ENCODE data around the gene SLC26A1. TPM values are rescaled to one million over a fixed set of nuclear protein-coding genes. Genes with fewer than 3 reads are reported as not detected.

Gene SLC26A1
- total and polyA plus RNA-seq, 2 donors (not counting 3 experiments of a cell fraction or from before 2014, with no cell fraction given), result 0.10 TPM; not detected in 1

DNA sequence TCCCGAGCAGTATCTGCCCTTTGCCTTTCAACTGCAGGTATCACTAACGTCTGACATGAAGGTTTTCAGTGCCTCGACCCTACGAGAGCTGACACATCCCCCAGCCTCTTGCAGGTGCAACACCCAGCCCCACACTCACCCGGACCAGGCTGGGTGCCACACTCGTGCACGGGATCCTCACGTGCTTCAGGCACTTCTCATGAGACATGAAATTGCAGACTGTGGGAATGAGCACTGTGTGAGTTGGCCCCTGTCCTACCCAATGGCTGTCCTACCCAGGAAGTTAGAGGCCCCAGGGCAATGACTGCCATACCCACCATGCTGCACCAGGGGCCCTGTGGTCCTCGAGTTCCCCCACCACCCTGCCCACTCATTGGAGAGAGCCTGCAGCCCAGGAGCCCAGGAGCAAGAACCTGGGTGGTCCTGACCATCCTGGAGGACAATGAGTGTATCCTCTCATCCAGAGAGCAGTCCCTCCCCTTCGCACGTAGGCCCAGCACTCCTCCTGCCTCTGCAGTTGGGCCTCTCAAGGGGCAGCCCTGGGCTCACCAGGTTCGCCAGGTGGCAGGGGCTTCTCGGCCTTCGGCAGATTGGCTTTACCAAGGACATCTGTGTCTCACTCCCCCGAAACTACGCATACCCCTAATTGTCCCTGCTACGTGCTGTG lies 22.2 kb downstream of the SLC26A1 start:
- H3K27ac ChIP-seq (ENCODE audit: insufficient read depth, low read depth, low read length), result no peak overlapping the region
- H3K9me3 ChIP-seq (replicated peaks; ENCODE audit: control insufficient read depth, insufficient read depth, low read length), result no peaks in the 10 kb centered on the region
- no TSS peak for BruUV-seq (replicated peaks)
- no peaks in the 10 kb centered on the region for H3K9me1 ChIP-seq (replicated peaks; ENCODE audit: control insufficient read depth, extremely low read depth, insufficient read depth, low read length)
- DNase-seq (ENCODE audit: low read depth, low spot score) (no peak), FAIRE-seq (no peak)
- no peak overlapping the region for H3K4me2 ChIP-seq (ENCODE audit: insufficient read depth, low read length)
- H3K4me1 ChIP-seq (ENCODE audit: control insufficient read depth, extremely low read depth, insufficient read depth, low read length), result peaks cover 11% of the 10 kb centered on the region
- no peak overlapping the region for H3K9ac ChIP-seq (replicated peaks; ENCODE audit: extremely low read depth, insufficient read depth, low read length)
- intact Hi-C loops (cut with micrococcal nuclease) (no loop called here), dilution Hi-C loops (cut with MboI; ENCODE audit: extremely low pct_ligation_motif_present, low sequenced_read_pairs) (no loop called here)
- H4K20me1 ChIP-seq (replicated peaks; ENCODE audit: control insufficient read depth, extremely low read depth, insufficient read depth, low read length), result no peaks in the 10 kb centered on the region
- no peak overlapping the region for H3K4me3 ChIP-seq (replicated peaks in 1 of 3; ENCODE audit: insufficient read depth in 1 of 3, low read depth in 1 of 3, low read length in 3 of 3)
- ChIA-PET CTCF (no interaction called here), POLR2A (no interaction called here)
- TF ChIP-seq POLR2AphosphoS5 (IDR thresholded peaks at IDR 0.05; ENCODE audit: insufficient read depth, low read depth, low read length) (no peak), FOS (IDR thresholded peaks at IDR 0.05; ENCODE audit: borderline replicate concordance, insufficient read depth, low read length) (no peak)
- no peaks in the 10 kb centered on the region for H3K27me3 ChIP-seq (ENCODE audit: control insufficient read depth in 2 of 2, insufficient read depth in 2 of 2, low read length in 2 of 2)
- peaks cover 0 to 9% of the 10 kb centered on the region in 2 experiments for H3K36me3 ChIP-seq (ENCODE audit: control insufficient read depth in 2 of 2, extremely low read depth in 1 of 2, insufficient read depth in 2 of 2, low read length in 2 of 2)
- no peaks in the 10 kb centered on the region for H3K79me2 ChIP-seq (ENCODE audit: control insufficient read depth, insufficient read depth, low read length)
- no peak overlapping the region for H2AFZ ChIP-seq (ENCODE audit: low read depth, low read length)

- Histone ChIP-seq H3K9me1 (replicated peaks; ENCODE audit: control insufficient read depth, extremely low read depth, insufficient read depth, low read length) (no peaks in the 10 kb centered on the region), H3K27me3 (ENCODE audit: control insufficient read depth in 2 of 2, insufficient read depth in 2 of 2, low read length in 2 of 2) (no peaks in the 10 kb centered on the region), H3K4me3 (replicated peaks in 1 of 3; ENCODE audit: insufficient read depth in 1 of 3, low read depth in 1 of 3, low read length in 3 of 3) (no peak overlapping the region), H3K9ac (replicated peaks; ENCODE audit: extremely low read depth, insufficient read depth, low read length) (no peak overlapping the region), H3K27ac (ENCODE audit: insufficient read depth, low read depth, low read length) (no peak overlapping the region), H3K9me3 (replicated peaks; ENCODE audit: control insufficient read depth, insufficient read depth, low read length) (no peaks in the 10 kb centered on the region), H2AFZ (ENCODE audit: low read depth, low read length) (no peak overlapping the region), H3K4me2 (ENCODE audit: insufficient read depth, low read length) (no peak overlapping the region), H3K79me2 (ENCODE audit: control insufficient read depth, insufficient read depth, low read length) (no peaks in the 10 kb centered on the region), H3K36me3 (ENCODE audit: control insufficient read depth in 2 of 2, extremely low read depth in 1 of 2, insufficient read depth in 2 of 2, low read length in 2 of 2) (peaks cover 0 to 11% of the 10 kb centered on the region in 2 experiments), H3K4me1 (ENCODE audit: control insufficient read depth, extremely low read depth, insufficient read depth, low read length) (peaks cover 11% of the 10 kb centered on the region), H4K20me1 (replicated peaks; ENCODE audit: control insufficient read depth, extremely low read depth, insufficient read depth, low read length) (no peaks in the 10 kb centered on the region)
- FAIRE-seq, result no peak
- no TSS peak for BruUV-seq (replicated peaks)
- CTCF ChIA-PET, result no interaction called here
- no peak for TF ChIP-seq EZH2 (IDR thresholded peaks at IDR 0.05; ENCODE audit: borderline replicate concordance, low read depth, low read length, severe bottlenecking)
- no peak for TF ChIP-seq CTCF (IDR thresholded peaks at IDR 0.05; ENCODE audit: extremely low read depth in 1 of 2, insufficient read depth in 1 of 2, low read depth in 1 of 2, low read length in 2 of 2)
- TF ChIP-seq, protein P1, sequence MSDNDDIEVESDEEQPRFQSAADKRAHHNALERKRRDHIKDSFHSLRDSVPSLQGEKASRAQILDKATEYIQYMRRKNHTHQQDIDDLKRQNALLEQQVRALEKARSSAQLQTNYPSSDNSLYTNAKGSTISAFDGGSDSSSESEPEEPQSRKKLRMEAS (IDR thresholded peaks at IDR 0.05; ENCODE audit: insufficient read depth, insufficient read length), result no peak
- no peak for TF ChIP-seq FOS (IDR thresholded peaks at IDR 0.05; ENCODE audit: borderline replicate concordance, insufficient read depth, low read length)
- TF ChIP-seq JUN (IDR thresholded peaks at IDR 0.05; ENCODE audit: borderline replicate concordance, insufficient read depth, insufficient read length, low read depth), result no peak
- DNase-seq (ENCODE audit: low read depth, low spot score), result no peak
- dilution Hi-C loops (cut with MboI; ENCODE audit: extremely low pct_ligation_motif_present, low sequenced_read_pairs) (no loop called here), intact Hi-C loops (cut with micrococcal nuclease) (no loop called here)
- POLR2A ChIA-PET, result no interaction called here
These were observed 23.0 kb downstream of the SLC26A1 start for GRCh38 chr4:970046-970745.

Data from endothelial cell of umbilical vein (primary cell).